ENCODE measurements around the gene IL3. TPM values are rescaled to one million over a fixed set of nuclear protein-coding genes. Genes with fewer than 3 reads are reported as not detected.

IL3 gene
- total and polyA plus RNA-seq, 2 experiments from 2014 or later, result not detected

- TF ChIP-seq, protein P1, sequence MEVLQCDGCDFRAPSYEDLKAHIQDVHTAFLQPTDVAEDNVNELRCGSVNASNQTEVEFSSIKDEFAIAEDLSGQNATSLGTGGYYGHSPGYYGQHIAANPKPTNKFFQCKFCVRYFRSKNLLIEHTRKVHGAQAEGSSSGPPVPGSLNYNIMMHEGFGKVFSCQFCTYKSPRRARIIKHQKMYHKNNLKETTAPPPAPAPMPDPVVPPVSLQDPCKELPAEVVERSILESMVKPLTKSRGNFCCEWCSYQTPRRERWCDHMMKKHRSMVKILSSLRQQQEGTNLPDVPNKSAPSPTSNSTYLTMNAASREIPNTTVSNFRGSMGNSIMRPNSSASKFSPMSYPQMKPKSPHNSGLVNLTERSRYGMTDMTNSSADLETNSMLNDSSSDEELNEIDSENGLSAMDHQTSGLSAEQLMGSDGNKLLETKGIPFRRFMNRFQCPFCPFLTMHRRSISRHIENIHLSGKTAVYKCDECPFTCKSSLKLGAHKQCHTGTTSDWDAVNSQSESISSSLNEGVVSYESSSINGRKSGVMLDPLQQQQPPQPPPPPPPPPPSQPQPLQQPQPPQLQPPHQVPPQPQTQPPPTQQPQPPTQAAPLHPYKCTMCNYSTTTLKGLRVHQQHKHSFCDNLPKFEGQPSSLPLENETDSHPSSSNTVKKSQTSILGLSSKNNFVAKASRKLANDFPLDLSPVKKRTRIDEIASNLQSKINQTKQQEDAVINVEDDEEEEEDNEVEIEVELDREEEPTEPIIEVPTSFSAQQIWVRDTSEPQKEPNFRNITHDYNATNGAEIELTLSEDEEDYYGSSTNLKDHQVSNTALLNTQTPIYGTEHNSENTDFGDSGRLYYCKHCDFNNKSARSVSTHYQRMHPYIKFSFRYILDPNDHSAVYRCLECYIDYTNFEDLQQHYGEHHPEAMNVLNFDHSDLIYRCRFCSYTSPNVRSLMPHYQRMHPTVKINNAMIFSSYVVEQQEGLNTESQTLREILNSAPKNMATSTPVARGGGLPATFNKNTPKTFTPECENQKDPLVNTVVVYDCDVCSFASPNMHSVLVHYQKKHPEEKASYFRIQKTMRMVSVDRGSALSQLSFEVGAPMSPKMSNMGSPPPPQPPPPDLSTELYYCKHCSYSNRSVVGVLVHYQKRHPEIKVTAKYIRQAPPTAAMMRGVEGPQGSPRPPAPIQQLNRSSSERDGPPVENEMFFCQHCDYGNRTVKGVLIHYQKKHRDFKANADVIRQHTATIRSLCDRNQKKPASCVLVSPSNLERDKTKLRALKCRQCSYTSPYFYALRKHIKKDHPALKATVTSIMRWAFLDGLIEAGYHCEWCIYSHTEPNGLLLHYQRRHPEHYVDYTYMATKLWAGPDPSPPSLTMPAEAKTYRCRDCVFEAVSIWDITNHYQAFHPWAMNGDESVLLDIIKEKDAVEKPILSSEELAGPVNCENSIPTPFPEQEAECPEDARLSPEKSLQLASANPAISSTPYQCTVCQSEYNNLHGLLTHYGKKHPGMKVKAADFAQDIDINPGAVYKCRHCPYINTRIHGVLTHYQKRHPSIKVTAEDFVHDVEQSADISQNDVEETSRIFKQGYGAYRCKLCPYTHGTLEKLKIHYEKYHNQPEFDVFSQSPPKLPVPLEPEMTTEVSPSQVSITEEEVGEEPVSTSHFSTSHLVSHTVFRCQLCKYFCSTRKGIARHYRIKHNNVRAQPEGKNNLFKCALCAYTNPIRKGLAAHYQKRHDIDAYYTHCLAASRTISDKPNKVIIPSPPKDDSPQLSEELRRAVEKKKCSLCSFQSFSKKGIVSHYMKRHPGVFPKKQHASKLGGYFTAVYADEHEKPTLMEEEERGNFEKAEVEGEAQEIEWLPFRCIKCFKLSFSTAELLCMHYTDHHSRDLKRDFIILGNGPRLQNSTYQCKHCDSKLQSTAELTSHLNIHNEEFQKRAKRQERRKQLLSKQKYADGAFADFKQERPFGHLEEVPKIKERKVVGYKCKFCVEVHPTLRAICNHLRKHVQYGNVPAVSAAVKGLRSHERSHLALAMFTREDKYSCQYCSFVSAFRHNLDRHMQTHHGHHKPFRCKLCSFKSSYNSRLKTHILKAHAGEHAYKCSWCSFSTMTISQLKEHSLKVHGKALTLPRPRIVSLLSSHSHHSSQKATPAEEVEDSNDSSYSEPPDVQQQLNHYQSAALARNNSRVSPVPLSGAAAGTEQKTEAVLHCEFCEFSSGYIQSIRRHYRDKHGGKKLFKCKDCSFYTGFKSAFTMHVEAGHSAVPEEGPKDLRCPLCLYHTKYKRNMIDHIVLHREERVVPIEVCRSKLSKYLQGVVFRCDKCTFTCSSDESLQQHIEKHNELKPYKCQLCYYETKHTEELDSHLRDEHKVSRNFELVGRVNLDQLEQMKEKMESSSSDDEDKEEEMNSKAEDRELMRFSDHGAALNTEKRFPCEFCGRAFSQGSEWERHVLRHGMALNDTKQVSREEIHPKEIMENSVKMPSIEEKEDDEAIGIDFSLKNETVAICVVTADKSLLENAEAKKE (CRISPR knock-in tag; IDR thresholded peaks at IDR 0.05), result no peak
- TF ChIP-seq, protein P2, sequence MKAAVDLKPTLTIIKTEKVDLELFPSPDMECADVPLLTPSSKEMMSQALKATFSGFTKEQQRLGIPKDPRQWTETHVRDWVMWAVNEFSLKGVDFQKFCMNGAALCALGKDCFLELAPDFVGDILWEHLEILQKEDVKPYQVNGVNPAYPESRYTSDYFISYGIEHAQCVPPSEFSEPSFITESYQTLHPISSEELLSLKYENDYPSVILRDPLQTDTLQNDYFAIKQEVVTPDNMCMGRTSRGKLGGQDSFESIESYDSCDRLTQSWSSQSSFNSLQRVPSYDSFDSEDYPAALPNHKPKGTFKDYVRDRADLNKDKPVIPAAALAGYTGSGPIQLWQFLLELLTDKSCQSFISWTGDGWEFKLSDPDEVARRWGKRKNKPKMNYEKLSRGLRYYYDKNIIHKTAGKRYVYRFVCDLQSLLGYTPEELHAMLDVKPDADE (IDR thresholded peaks at IDR 0.05), result no peak
- TF ChIP-seq EZH2phosphoT487 (IDR thresholded peaks at IDR 0.05; ENCODE audit: unreplicated experiment) (no peak), NANOG (IDR thresholded peaks at IDR 0.05; ENCODE audit: borderline replicate concordance) (no peak), JUNB (IDR thresholded peaks at IDR 0.05; ENCODE audit: unreplicated experiment) (no peak)
Observed at GRCh38 chr5:132110930-132111329, 50.5 kb downstream of the IL3 start (continued).

DNA sequence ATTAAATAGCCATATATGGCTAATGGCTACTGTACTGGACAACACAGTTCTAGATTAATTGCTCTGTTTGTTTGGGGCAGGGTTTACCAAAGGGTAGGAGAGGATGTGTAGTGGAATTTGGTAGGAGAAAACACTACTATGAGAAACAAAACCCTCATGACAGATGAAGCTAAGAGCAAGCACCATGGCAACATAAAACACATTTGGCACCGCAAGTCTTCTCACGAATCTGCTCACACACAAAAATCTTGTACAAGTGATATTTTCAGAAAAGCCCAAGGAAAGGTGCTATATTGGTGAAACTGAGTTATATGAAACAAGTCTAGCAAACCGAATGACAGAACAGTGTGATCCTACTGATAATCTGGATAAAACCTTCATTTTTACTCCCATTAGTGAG, 51.7 kb downstream of the IL3 start:
- Mint-ChIP-seq H3K27me3 (ENCODE audit: insufficient read depth, low read depth, poor library complexity) (no peaks in the 10 kb centered on the region), H3K27ac (no peak overlapping the region), H3K4me1 (peaks cover 2% of the 10 kb centered on the region; the same call in 2 of the 3 replicates)
- TF ChIP-seq STAT1 (IDR thresholded peaks at IDR 0.05; ENCODE audit: unreplicated experiment) (no peak), NANOG (IDR thresholded peaks at IDR 0.05; ENCODE audit: borderline replicate concordance) (no peak), ZNF114 (CRISPR knock-in tag; IDR thresholded peaks at IDR 0.05) (no peak), JUNB (IDR thresholded peaks at IDR 0.05; ENCODE audit: unreplicated experiment) (no peak), CTCF (conservative IDR thresholded peaks at IDR 0.05; ENCODE audit: low read depth in 2 of 2) (no peak), EZH2 (IDR thresholded peaks at IDR 0.05; ENCODE audit: low read depth, unreplicated experiment) (no peak), EZH2phosphoT487 (IDR thresholded peaks at IDR 0.05; ENCODE audit: unreplicated experiment) (no peak)
- TF ChIP-seq, protein P2 (IDR thresholded peaks at IDR 0.05), result no peak
- TF ChIP-seq, protein P3, sequence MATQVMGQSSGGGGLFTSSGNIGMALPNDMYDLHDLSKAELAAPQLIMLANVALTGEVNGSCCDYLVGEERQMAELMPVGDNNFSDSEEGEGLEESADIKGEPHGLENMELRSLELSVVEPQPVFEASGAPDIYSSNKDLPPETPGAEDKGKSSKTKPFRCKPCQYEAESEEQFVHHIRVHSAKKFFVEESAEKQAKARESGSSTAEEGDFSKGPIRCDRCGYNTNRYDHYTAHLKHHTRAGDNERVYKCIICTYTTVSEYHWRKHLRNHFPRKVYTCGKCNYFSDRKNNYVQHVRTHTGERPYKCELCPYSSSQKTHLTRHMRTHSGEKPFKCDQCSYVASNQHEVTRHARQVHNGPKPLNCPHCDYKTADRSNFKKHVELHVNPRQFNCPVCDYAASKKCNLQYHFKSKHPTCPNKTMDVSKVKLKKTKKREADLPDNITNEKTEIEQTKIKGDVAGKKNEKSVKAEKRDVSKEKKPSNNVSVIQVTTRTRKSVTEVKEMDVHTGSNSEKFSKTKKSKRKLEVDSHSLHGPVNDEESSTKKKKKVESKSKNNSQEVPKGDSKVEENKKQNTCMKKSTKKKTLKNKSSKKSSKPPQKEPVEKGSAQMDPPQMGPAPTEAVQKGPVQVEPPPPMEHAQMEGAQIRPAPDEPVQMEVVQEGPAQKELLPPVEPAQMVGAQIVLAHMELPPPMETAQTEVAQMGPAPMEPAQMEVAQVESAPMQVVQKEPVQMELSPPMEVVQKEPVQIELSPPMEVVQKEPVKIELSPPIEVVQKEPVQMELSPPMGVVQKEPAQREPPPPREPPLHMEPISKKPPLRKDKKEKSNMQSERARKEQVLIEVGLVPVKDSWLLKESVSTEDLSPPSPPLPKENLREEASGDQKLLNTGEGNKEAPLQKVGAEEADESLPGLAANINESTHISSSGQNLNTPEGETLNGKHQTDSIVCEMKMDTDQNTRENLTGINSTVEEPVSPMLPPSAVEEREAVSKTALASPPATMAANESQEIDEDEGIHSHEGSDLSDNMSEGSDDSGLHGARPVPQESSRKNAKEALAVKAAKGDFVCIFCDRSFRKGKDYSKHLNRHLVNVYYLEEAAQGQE (IDR thresholded peaks at IDR 0.05; ENCODE audit: unreplicated experiment), result no peak

More for the DNA sequence above, 51.7 kb downstream of the IL3 start:
- no peak for ATAC-seq
- Mint-ChIP-seq H3K36me3 (ENCODE audit: low read depth) (no peaks in the 10 kb centered on the region), H3K4me3 (no peak overlapping the region), H3K9me3 (no peaks in the 10 kb centered on the region; the same call in 2 of the 3 replicates)
- Histone ChIP-seq H2AFZ (no peak overlapping the region), H3K9me2 (ENCODE audit: insufficient read depth) (peaks cover 7% of the 10 kb centered on the region; the same call in 1 of the 2 replicates), H3K4me3 (no peak overlapping the region), H3K79me2 (replicated peaks; ENCODE audit: insufficient read depth) (no peaks in the 10 kb centered on the region), H4K20me1 (replicated peaks; ENCODE audit: insufficient read depth) (no peaks in the 10 kb centered on the region), H3K27me3 (ENCODE audit: insufficient read depth) (no peaks in the 10 kb centered on the region), H3K4me2 (no peak overlapping the region), H3F3A (replicated peaks; ENCODE audit: low read depth) (no peaks in the 10 kb centered on the region), H3K4me1 (ENCODE audit: insufficient read depth) (no peaks in the 10 kb centered on the region; the same call in 1 of the 2 replicates), H3K27ac (ENCODE audit: low read depth) (no peak overlapping the region), H3K36me3 (ENCODE audit: insufficient read depth) (no peaks in the 10 kb centered on the region)
- DNase-seq (ENCODE audit: low spot score), result no peak

Measured in GM23338 (cell line).